Smooth muscle cell of trachea (primary cell): ENCODE data around the gene IGF2BP1. TPM values are rescaled to one million over a fixed set of nuclear protein-coding genes. Genes with fewer than 3 reads are reported as not detected.

ENCODE experiments used
- total RNA-seq: library from RNA; depleted of rRNA; stranded (reverse); fragments of >200 nt; gene quantifications from 2 replicates; pipeline ENCODE4 v1.2.1, GENCODE V29; 2014

The IGF2BP1 gene
- 2.6 and 3.3 TPM in 2 replicates for total RNA-seq

DNA sequence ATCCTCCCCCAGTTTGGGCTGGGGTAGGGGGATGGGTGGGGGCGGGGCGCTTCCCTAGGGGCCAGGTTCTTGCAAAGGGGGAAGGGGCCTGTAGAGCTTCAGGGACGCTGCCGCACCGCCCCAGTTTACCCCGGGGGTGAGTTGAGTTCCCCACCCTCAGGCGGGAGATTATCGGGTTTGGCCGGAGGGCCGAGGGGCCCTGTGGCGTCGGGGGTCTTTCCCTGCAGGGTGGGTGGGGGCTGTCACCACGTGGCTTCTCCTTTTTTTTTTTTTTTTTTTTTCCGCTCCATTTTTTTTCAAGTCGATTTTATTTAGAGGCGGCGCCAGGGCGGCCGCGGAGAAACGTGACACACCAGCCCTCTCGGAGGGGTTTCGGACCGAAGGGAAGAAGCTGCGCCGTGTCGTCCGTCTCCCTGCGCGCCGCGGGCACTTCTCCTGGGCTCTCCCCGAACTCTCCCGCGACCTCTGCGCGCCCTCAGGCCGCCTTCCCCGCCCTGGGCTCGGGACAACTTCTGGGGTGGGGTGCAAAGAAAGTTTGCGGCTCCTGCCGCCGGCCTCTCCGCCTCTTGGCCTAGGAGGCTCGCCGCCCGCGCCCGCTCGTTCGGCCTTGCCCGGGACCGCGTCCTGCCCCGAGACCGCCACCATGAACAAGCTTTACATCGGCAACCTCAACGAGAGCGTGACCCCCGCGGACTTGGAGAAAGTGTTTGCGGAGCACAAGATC, at the start of gene IGF2BP1:
Gene IGF2BP1, plus strand, starts transcription at position 283 of the 724 bp plus-strand sequence. Its CDS starts 361 bp downstream, at position 644.

Other genes starting within 250 kb of the IGF2BP1 start
- under 0.01 and 0.58 TPM in 2 replicates for gene TTLL6, start 180.2 kb upstream of the IGF2BP1 start, total RNA-seq
- 48.1 and 67.9 TPM in 2 replicates for gene CALCOCO2, start 166.3 kb upstream of the IGF2BP1 start, total RNA-seq
- gene ATP5MC1, start 104.6 kb upstream of the IGF2BP1 start, total RNA-seq: 42.5 and 43.9 TPM in 2 replicates
- gene UBE2Z, start 89.0 kb upstream of the IGF2BP1 start, total RNA-seq: 66.6 and 118 TPM in 2 replicates
- gene SNF8, start 52.5 kb upstream of the IGF2BP1 start, total RNA-seq: 100 and 149 TPM in 2 replicates
- gene GIP, start 28.8 kb upstream of the IGF2BP1 start, total RNA-seq: 0.33 TPM in 1 of 2 replicates, not detected in the other
- gene B4GALNT2, start 135.4 kb downstream of the IGF2BP1 start, total RNA-seq: not detected in 2 replicates
- not detected in 2 replicates for gene GNGT2, start 213.2 kb downstream of the IGF2BP1 start, total RNA-seq
- gene ABI3, start 213.3 kb downstream of the IGF2BP1 start, total RNA-seq: 0.17 TPM in 1 of 2 replicates, not detected in the other
- gene PHOSPHO1, start 233.4 kb downstream of the IGF2BP1 start, total RNA-seq: 0.15 and 0.33 TPM in 2 replicates